Fibroblast of lung (primary cell): Measurements from ENCODE around the gene ANKFN1.

Experiments used
- EZH2 ChIP-seq: IDR thresholded peaks from 2 replicates; pipeline ENCODE4 v1.5.1; 2012; ENCODE audit warnings: low read length, control low read depth, mild to moderate bottlenecking; ENCODE audit errors: missing control alignments
- TF ChIP-seq, protein P1 (sequence below), 2 donors: IDR thresholded peaks in 1 of 2; conservative IDR thresholded peaks in 1 of 2; 1 replicate in 1 of 2; 2 replicates in 1 of 2; pipeline ENCODE4 v1.5.1; 2011 to 2012; ENCODE audit warnings: low read length in 2 of 2, control low read depth in 1 of 2, inconsistent platforms in 1 of 2, low read depth in 1 of 2, mild to moderate bottlenecking in 1 of 2

GRCh38 chr17:56114469-56114868, 38.8 kb upstream of the ANKFN1 start:
- TF ChIP-seq, protein P1, sequence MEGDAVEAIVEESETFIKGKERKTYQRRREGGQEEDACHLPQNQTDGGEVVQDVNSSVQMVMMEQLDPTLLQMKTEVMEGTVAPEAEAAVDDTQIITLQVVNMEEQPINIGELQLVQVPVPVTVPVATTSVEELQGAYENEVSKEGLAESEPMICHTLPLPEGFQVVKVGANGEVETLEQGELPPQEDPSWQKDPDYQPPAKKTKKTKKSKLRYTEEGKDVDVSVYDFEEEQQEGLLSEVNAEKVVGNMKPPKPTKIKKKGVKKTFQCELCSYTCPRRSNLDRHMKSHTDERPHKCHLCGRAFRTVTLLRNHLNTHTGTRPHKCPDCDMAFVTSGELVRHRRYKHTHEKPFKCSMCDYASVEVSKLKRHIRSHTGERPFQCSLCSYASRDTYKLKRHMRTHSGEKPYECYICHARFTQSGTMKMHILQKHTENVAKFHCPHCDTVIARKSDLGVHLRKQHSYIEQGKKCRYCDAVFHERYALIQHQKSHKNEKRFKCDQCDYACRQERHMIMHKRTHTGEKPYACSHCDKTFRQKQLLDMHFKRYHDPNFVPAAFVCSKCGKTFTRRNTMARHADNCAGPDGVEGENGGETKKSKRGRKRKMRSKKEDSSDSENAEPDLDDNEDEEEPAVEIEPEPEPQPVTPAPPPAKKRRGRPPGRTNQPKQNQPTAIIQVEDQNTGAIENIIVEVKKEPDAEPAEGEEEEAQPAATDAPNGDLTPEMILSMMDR (conservative IDR thresholded peaks at IDR 0.05 in 1 of 2, IDR thresholded peaks at IDR 0.05 in 1 of 2; ENCODE audit: low read depth in 1 of 2, low read length in 2 of 2) = no peak
- TF ChIP-seq EZH2 = no peak
